Keratinocyte (primary cell): ENCODE measurements around the gene CGNL1. TPM values are rescaled to one million over a fixed set of nuclear protein-coding genes. Genes with fewer than 3 reads are reported as not detected.

Experiments
- DNase-seq: peaks from one replicate; pipeline ENCODE4 v3.0.0-alpha.2; 2011; ENCODE audit warnings: low read depth, missing footprints, low spot score
- FAIRE-seq: peaks from 2 replicates; lab custom pipeline; 2011; peaks lifted over from hg19 to GRCh38; lab: Jason Lieb, UNC
- H2AFZ ChIP-seq: 2 replicates; pipeline ENCODE4 v1.6.0; 2012; ENCODE audit warnings: low read length, control low read depth, inconsistent platforms; ENCODE audit not compliant: control insufficient read depth
- H3K27ac ChIP-seq: 2 replicates; pipeline ENCODE4 v1.5.1; 2011; ENCODE audit warnings: low read length; ENCODE audit not compliant: control insufficient read depth, insufficient read depth
- H3K27me3 ChIP-seq: 3 replicates; pipeline ENCODE4 v1.6.0; 2011; ENCODE audit warnings: low read length; ENCODE audit not compliant: control insufficient read depth, insufficient read depth; ENCODE audit errors: extremely low read depth
- H3K36me3 ChIP-seq, 2 experiments: 2 replicates in 1 of 2; 3 replicates in 1 of 2; pipeline ENCODE4 v1.5.1; 2011; ENCODE audit warnings: low read length in 2 of 2, mild to moderate bottlenecking in 1 of 2; ENCODE audit not compliant: control insufficient read depth in 2 of 2, insufficient read depth in 2 of 2; ENCODE audit errors: extremely low read depth in 1 of 2
- H3K4me1 ChIP-seq: 3 replicates; pipeline ENCODE4 v1.5.1; 2011; ENCODE audit warnings: low read length; ENCODE audit not compliant: control insufficient read depth, insufficient read depth; ENCODE audit errors: extremely low read depth
- H3K4me2 ChIP-seq: 3 replicates; pipeline ENCODE4 v1.6.0; 2011; ENCODE audit warnings: low read depth, low read length; ENCODE audit not compliant: control insufficient read depth, insufficient read depth; ENCODE audit errors: extremely low read depth
- H3K4me3 ChIP-seq, 3 experiments: fragments of 200-600 bp in 1 of 3; sonication (generic) in 1 of 3; 2 replicates in 2 of 3; 3 replicates in 1 of 3; pipeline ENCODE4 v1.5.1; 2011 to 2016; ENCODE audit warnings: low read length in 3 of 3, mild to moderate bottlenecking in 3 of 3, control low read depth in 2 of 3, inconsistent platforms in 1 of 3, low read depth in 1 of 3, mixed read lengths in 1 of 3, mixed run types in 1 of 3, moderate library complexity in 1 of 3; ENCODE audit not compliant: control insufficient read depth in 2 of 3, insufficient read depth in 2 of 3; ENCODE audit errors: extremely low read depth in 1 of 3
- H3K79me2 ChIP-seq: 2 replicates; pipeline ENCODE4 v1.6.0; 2012; ENCODE audit warnings: low read length; ENCODE audit not compliant: control insufficient read depth, insufficient read depth
- H3K9ac ChIP-seq: 3 replicates; pipeline ENCODE4 v1.6.0; 2011; ENCODE audit warnings: low read length; ENCODE audit not compliant: control insufficient read depth, insufficient read depth; ENCODE audit errors: extremely low read depth
- H3K9me1 ChIP-seq: 3 replicates; pipeline ENCODE4 v1.6.0; 2011; ENCODE audit warnings: low read length; ENCODE audit not compliant: control insufficient read depth, insufficient read depth; ENCODE audit errors: extremely low read depth
- H3K9me3 ChIP-seq: 2 replicates; pipeline ENCODE4 v1.5.1; 2012; ENCODE audit warnings: low read depth, low read length; ENCODE audit not compliant: control insufficient read depth
- H4K20me1 ChIP-seq: 3 replicates; pipeline ENCODE4 v1.6.0; 2011; ENCODE audit warnings: low read length; ENCODE audit not compliant: control insufficient read depth, insufficient read depth; ENCODE audit errors: extremely low read depth
- EZH2 ChIP-seq: IDR thresholded peaks from one replicate; pipeline ENCODE4 v1.6.1; 2012; ENCODE audit warnings: inconsistent platforms, mild to moderate bottlenecking, low read length, moderate library complexity
- dilution Hi-C: fragments of 300-500 bp; cut with MboI; formaldehyde crosslinking; loops from one replicate; pipeline ENCODE4 v1.7.0; 2020; ENCODE audit warnings: low sequenced_read_pairs; ENCODE audit not compliant: extremely low pct_ligation_motif_present
- polyA plus RNA-seq, 5 experiments: library from polyadenylated mRNA; depleted of rRNA in 3 of 5; stranded (reverse) in 3 of 5; stranded (forward) in 1 of 5; unstranded in 1 of 5; fragments of >200 nt; gene quantifications; 1 replicate in 1 of 5; 2 replicates in 3 of 5; 3 replicates in 1 of 5; pipeline versions ENCODE4 v1.2.1 to v1.2.3, GENCODE V29; 2011 to 2012; ENCODE audit warnings: missing spikeins in 2 of 5, low read depth in 1 of 5, low replicate concordance in 1 of 5
- TF ChIP-seq, protein P1 (sequence below), 3 experiments: IDR thresholded peaks in 1 of 3; conservative IDR thresholded peaks in 1 of 3; optimal IDR thresholded peaks in 1 of 3; 2 replicates in 2 of 3; 3 replicates in 1 of 3; pipeline versions ENCODE3 to v1.5.1; 2011; ENCODE audit warnings: low read length in 3 of 3, mild to moderate bottlenecking in 3 of 3, moderate library complexity in 2 of 3, control low read depth in 1 of 3, inconsistent platforms in 1 of 3; ENCODE audit not compliant: insufficient read depth in 2 of 3; ENCODE audit errors: extremely low read depth in 1 of 3

Gene CGNL1
- polyA plus RNA-seq, 1 donor (not counting 4 experiments of a cell fraction or from before 2014, with no cell fraction given) = 0.05 TPM

DNA sequence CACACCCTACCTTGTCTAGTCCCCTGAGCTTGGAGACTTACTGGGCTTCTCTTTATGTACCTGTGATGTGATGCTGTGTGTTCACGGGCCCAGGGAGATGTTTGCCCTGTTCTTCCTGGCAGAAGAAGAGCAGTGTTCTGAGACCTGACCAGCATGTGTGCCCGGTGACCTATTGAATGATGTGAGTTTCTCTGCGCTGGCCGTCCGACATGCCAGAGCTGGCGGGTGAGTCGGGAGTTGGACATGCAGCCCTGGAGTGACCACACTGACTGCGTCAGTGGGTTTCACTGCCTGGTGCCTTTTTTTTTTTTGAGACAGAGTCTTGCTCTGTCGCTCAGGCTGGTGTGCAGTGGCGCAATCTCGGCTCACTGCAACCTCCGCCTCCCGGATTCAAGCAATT, 42.3 kb downstream of the CGNL1 start:
- Histone ChIP-seq H3K4me1 (no peaks in the 10 kb centered on the region), H4K20me1 (no peaks in the 10 kb centered on the region), H3K9me3 (no peaks in the 10 kb centered on the region), H3K79me2 (no peaks in the 10 kb centered on the region), H3K36me3 (no peaks in the 10 kb centered on the region), H2AFZ (no peak overlapping the region), H3K4me3 (no peak overlapping the region), H3K4me2 (no peak overlapping the region), H3K9ac (no peak overlapping the region), H3K27me3 (no peaks in the 10 kb centered on the region), H3K9me1 (no peaks in the 10 kb centered on the region), H3K27ac (no peak overlapping the region)
- FAIRE-seq (no peak), DNase-seq (no peak)
- dilution Hi-C loops = no loop called here
- TF ChIP-seq, protein P1, sequence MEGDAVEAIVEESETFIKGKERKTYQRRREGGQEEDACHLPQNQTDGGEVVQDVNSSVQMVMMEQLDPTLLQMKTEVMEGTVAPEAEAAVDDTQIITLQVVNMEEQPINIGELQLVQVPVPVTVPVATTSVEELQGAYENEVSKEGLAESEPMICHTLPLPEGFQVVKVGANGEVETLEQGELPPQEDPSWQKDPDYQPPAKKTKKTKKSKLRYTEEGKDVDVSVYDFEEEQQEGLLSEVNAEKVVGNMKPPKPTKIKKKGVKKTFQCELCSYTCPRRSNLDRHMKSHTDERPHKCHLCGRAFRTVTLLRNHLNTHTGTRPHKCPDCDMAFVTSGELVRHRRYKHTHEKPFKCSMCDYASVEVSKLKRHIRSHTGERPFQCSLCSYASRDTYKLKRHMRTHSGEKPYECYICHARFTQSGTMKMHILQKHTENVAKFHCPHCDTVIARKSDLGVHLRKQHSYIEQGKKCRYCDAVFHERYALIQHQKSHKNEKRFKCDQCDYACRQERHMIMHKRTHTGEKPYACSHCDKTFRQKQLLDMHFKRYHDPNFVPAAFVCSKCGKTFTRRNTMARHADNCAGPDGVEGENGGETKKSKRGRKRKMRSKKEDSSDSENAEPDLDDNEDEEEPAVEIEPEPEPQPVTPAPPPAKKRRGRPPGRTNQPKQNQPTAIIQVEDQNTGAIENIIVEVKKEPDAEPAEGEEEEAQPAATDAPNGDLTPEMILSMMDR (optimal IDR thresholded peaks at IDR 0.05 in 1 of 3, IDR thresholded peaks at IDR 0.05 in 1 of 3, conservative IDR thresholded peaks at IDR 0.05 in 1 of 3; ENCODE audit: extremely low read depth in 1 of 3, insufficient read depth in 2 of 3, low read length in 3 of 3) = no peak
- no peak for TF ChIP-seq EZH2

DNA sequence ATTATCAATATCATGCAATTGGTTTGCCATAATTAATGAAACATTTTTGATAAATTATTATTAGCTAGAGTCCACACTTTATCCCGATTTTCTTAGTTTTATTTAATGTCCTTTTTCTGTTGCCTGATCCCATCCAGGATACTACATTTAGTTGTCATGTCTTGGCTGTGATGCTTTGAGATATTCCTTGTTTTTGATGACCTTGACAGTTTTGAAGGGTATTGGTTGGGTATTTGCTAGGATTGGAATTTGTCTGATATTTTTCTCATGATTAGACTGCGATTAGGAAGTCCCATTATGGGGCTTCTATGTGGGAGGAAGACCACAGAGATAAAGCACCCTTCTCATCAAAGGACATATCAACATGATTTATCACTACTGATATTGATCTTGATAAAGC, 43.0 kb downstream of the CGNL1 start:
- TF ChIP-seq EZH2 = no peak
- TF ChIP-seq, protein P1 (optimal IDR thresholded peaks at IDR 0.05 in 1 of 3, IDR thresholded peaks at IDR 0.05 in 1 of 3, conservative IDR thresholded peaks at IDR 0.05 in 1 of 3; ENCODE audit: extremely low read depth in 1 of 3, insufficient read depth in 2 of 3, low read length in 3 of 3) = no peak
- DNase-seq (no peak), FAIRE-seq (no peak)
- no peaks in the 10 kb centered on the region for H3K79me2 ChIP-seq
- H3K27me3 ChIP-seq = no peaks in the 10 kb centered on the region
- no peaks in the 10 kb centered on the region for H3K9me1 ChIP-seq
- H3K27ac ChIP-seq = no peak overlapping the region
- no peak overlapping the region for H2AFZ ChIP-seq
- H3K4me2 ChIP-seq = no peak overlapping the region
- no peaks in the 10 kb centered on the region for H3K4me1 ChIP-seq
- dilution Hi-C loops = no loop called here
- no peak overlapping the region for H3K9ac ChIP-seq
- no peak overlapping the region for H3K4me3 ChIP-seq
- H4K20me1 ChIP-seq = no peaks in the 10 kb centered on the region
- H3K36me3 ChIP-seq = no peaks in the 10 kb centered on the region
- H3K9me3 ChIP-seq = no peaks in the 10 kb centered on the region
